HEK293 (cell line): ENCODE measurements around the gene IDI2.

Experiments used
- CTCF ChIP-seq: fragments of 450-650 bp; formaldehyde crosslinking; IDR thresholded peaks from 2 replicates; pipeline ENCODE4 v1.5.1; 2016; ENCODE audit warnings: missing biosample characterization, missing genetic modification characterization
- PATZ1 ChIP-seq: fragments of 450-650 bp; formaldehyde crosslinking; IDR thresholded peaks from 2 replicates; pipeline ENCODE4 v1.5.1; 2016; ENCODE audit warnings: missing biosample characterization, missing genetic modification characterization
- PRDM6 ChIP-seq: fragments of 450-650 bp; formaldehyde crosslinking; IDR thresholded peaks from 2 replicates; pipeline ENCODE4 v1.5.1; 2017; ENCODE audit warnings: missing biosample characterization, missing genetic modification characterization
- TSHZ1 ChIP-seq: fragments of 450-650 bp; formaldehyde crosslinking; IDR thresholded peaks from 2 replicates; pipeline ENCODE4 v1.5.1; 2016; ENCODE audit warnings: missing biosample characterization, missing genetic modification characterization, borderline replicate concordance
- ZBTB20 ChIP-seq: fragments of 450-650 bp; formaldehyde crosslinking; IDR thresholded peaks from 2 replicates; pipeline ENCODE4 v1.5.1; 2016; ENCODE audit warnings: missing biosample characterization, missing genetic modification characterization
- ZBTB21 ChIP-seq: fragments of 450-650 bp; formaldehyde crosslinking; IDR thresholded peaks from 2 replicates; pipeline ENCODE4 v1.5.1; 2017; ENCODE audit warnings: missing biosample characterization, missing genetic modification characterization
- ZBTB7A ChIP-seq: fragments of 450-650 bp; formaldehyde crosslinking; IDR thresholded peaks from 2 replicates; pipeline ENCODE4 v1.5.1; 2016; ENCODE audit warnings: low read depth, missing biosample characterization, missing genetic modification characterization
- ZNF132 ChIP-seq: fragments of 450-650 bp; formaldehyde crosslinking; IDR thresholded peaks from 2 replicates; pipeline ENCODE4 v1.5.1; 2017; ENCODE audit warnings: missing biosample characterization, missing genetic modification characterization, borderline replicate concordance
- ZNF138 ChIP-seq: fragments of 450-650 bp; formaldehyde crosslinking; IDR thresholded peaks from 2 replicates; pipeline ENCODE4 v1.5.1; 2016; ENCODE audit warnings: missing biosample characterization, missing genetic modification characterization, borderline replicate concordance
- ZNF24 ChIP-seq: fragments of 450-650 bp; formaldehyde crosslinking; IDR thresholded peaks from 2 replicates; pipeline ENCODE4 v1.5.1; 2016; ENCODE audit warnings: missing biosample characterization, missing genetic modification characterization
- ZNF501 ChIP-seq: fragments of 450-650 bp; formaldehyde crosslinking; IDR thresholded peaks from 2 replicates; pipeline ENCODE4 v1.5.1; 2016; ENCODE audit warnings: missing biosample characterization, missing genetic modification characterization
- ZNF639 ChIP-seq: fragments of 450-650 bp; formaldehyde crosslinking; IDR thresholded peaks from 2 replicates; pipeline ENCODE4 v1.5.1; 2016; ENCODE audit warnings: missing biosample characterization, missing genetic modification characterization

- TF ChIP-seq ZBTB21 (no peak), ZNF132 (tag by site-specific recombination) (no peak), ZBTB20 (tag by site-specific recombination) (no peak), PRDM6 (tag by site-specific recombination) (no peak), CTCF (no peak), PATZ1 (tag by site-specific recombination) (no peak), ZNF501 (tag by site-specific recombination) (no peak), TSHZ1 (tag by site-specific recombination) (no peak), ZBTB7A (tag by site-specific recombination) (no peak), ZNF24 (tag by site-specific recombination) (no peak), ZNF138 (tag by site-specific recombination) (no peak), ZNF639 (tag by site-specific recombination) (no peak)
Observed at GRCh38 chr10:987620-987869, 38.1 kb downstream of the IDI2 start.
